ENCODE data around the gene JADE3. TPM values are rescaled to one million over a fixed set of nuclear protein-coding genes. Genes with fewer than 3 reads are reported as not detected.

The JADE3 gene
- polyA plus RNA-seq, 1 donor (not counting 4 experiments of a cell fraction or from before 2014, with no cell fraction given) = 8.2 TPM

DNA sequence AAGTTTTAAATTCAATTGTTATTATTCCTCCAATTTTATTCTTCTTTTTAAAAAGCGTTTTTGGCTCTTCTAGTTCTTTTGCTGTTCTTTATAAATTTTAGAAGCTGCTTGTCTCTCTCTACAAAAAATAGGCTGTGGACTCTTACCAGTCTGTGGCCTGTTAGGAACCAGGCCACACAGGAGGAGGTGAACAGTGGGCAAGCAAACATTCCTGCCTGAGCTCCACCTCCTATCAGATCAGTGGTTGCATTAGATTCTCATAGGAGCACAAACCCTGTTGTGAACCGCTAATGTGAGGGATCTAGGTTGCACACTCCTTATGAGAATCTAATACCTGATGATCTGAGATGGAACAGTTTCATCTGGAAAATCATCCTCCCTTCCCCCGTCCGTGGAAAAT, 23.1 kb downstream of the JADE3 start:
- DNase-seq (ENCODE audit: low read depth, low spot score) = no peak
- no peak for TF ChIP-seq EZH2 (IDR thresholded peaks at IDR 0.05; ENCODE audit: low read length)
- TF ChIP-seq, protein P1, sequence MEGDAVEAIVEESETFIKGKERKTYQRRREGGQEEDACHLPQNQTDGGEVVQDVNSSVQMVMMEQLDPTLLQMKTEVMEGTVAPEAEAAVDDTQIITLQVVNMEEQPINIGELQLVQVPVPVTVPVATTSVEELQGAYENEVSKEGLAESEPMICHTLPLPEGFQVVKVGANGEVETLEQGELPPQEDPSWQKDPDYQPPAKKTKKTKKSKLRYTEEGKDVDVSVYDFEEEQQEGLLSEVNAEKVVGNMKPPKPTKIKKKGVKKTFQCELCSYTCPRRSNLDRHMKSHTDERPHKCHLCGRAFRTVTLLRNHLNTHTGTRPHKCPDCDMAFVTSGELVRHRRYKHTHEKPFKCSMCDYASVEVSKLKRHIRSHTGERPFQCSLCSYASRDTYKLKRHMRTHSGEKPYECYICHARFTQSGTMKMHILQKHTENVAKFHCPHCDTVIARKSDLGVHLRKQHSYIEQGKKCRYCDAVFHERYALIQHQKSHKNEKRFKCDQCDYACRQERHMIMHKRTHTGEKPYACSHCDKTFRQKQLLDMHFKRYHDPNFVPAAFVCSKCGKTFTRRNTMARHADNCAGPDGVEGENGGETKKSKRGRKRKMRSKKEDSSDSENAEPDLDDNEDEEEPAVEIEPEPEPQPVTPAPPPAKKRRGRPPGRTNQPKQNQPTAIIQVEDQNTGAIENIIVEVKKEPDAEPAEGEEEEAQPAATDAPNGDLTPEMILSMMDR (optimal IDR thresholded peaks at IDR 0.05 in 1 of 3, IDR thresholded peaks at IDR 0.05 in 1 of 3, conservative IDR thresholded peaks at IDR 0.05 in 1 of 3; ENCODE audit: extremely low read depth in 1 of 3, insufficient read depth in 2 of 3, low read length in 3 of 3) = no peak
- no peaks in the 10 kb centered on the region for H3K9me3 ChIP-seq (ENCODE audit: control insufficient read depth, low read depth, low read length)
- H3K79me2 ChIP-seq (ENCODE audit: control insufficient read depth, insufficient read depth, low read length) = peaks cover 5% of the 10 kb centered on the region
- no peaks in the 10 kb centered on the region for H3K36me3 ChIP-seq (ENCODE audit: control insufficient read depth in 2 of 2, extremely low read depth in 1 of 2, insufficient read depth in 2 of 2, low read length in 2 of 2)
- H3K9ac ChIP-seq (ENCODE audit: control insufficient read depth, extremely low read depth, insufficient read depth, low read length) = no peak overlapping the region
- no peak overlapping the region for H3K4me3 ChIP-seq (ENCODE audit: control insufficient read depth in 2 of 3, extremely low read depth in 1 of 3, insufficient read depth in 2 of 3, low read depth in 1 of 3, low read length in 3 of 3)
- H3K4me2 ChIP-seq (ENCODE audit: control insufficient read depth, extremely low read depth, insufficient read depth, low read depth, low read length) = no peak overlapping the region
- peaks cover 5% of the 10 kb centered on the region for H3K4me1 ChIP-seq (ENCODE audit: control insufficient read depth, extremely low read depth, insufficient read depth, low read length)
- H4K20me1 ChIP-seq (ENCODE audit: control insufficient read depth, extremely low read depth, insufficient read depth, low read length) = no peaks in the 10 kb centered on the region
- H3K9me1 ChIP-seq (ENCODE audit: control insufficient read depth, extremely low read depth, insufficient read depth, low read length) = no peaks in the 10 kb centered on the region
- no peaks in the 10 kb centered on the region for H3K27me3 ChIP-seq (ENCODE audit: control insufficient read depth, extremely low read depth, insufficient read depth, low read length)
- dilution Hi-C loops (cut with MboI; ENCODE audit: extremely low pct_ligation_motif_present, low sequenced_read_pairs) = no loop called here
- H3K27ac ChIP-seq (ENCODE audit: control insufficient read depth, insufficient read depth, low read length) = no peak overlapping the region
- H2AFZ ChIP-seq (ENCODE audit: control insufficient read depth, low read length) = no peak overlapping the region
- FAIRE-seq = no peak

DNA sequence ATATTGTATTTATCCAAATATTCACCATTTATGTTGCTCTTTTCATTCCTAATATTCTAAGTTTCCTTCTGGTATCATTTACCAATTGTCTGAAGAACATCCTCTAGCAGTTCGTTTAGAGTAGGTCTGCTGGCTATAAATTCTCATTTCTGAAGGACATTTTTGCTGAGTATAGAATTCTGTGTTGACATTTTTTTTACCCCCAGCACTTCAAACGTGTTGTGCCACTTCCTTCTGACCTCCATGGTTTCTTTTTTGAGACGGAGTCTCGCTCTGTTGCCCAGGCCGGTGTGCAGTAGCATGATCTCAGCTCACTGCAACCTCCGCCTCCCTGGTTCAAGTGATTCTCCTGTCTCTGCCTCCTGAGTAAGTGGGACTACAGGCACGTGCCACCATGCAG, 26.4 kb downstream of the JADE3 start:
- Histone ChIP-seq H3K9ac (ENCODE audit: control insufficient read depth, extremely low read depth, insufficient read depth, low read length) (no peak overlapping the region), H3K27ac (ENCODE audit: control insufficient read depth, insufficient read depth, low read length) (no peak overlapping the region), H3K27me3 (ENCODE audit: control insufficient read depth, extremely low read depth, insufficient read depth, low read length) (no peaks in the 10 kb centered on the region), H3K79me2 (ENCODE audit: control insufficient read depth, insufficient read depth, low read length) (peaks cover 6% of the 10 kb centered on the region), H3K36me3 (ENCODE audit: control insufficient read depth in 2 of 2, extremely low read depth in 1 of 2, insufficient read depth in 2 of 2, low read length in 2 of 2) (no peaks in the 10 kb centered on the region), H2AFZ (ENCODE audit: control insufficient read depth, low read length) (no peak overlapping the region), H3K4me1 (ENCODE audit: control insufficient read depth, extremely low read depth, insufficient read depth, low read length) (no peaks in the 10 kb centered on the region), H3K9me1 (ENCODE audit: control insufficient read depth, extremely low read depth, insufficient read depth, low read length) (no peaks in the 10 kb centered on the region), H3K4me2 (ENCODE audit: control insufficient read depth, extremely low read depth, insufficient read depth, low read depth, low read length) (no peak overlapping the region), H3K4me3 (ENCODE audit: control insufficient read depth in 2 of 3, extremely low read depth in 1 of 3, insufficient read depth in 2 of 3, low read depth in 1 of 3, low read length in 3 of 3) (no peak overlapping the region), H4K20me1 (ENCODE audit: control insufficient read depth, extremely low read depth, insufficient read depth, low read length) (no peaks in the 10 kb centered on the region), H3K9me3 (ENCODE audit: control insufficient read depth, low read depth, low read length) (no peaks in the 10 kb centered on the region)
- FAIRE-seq (no peak), DNase-seq (ENCODE audit: low read depth, low spot score) (no peak)
- dilution Hi-C loops (cut with MboI; ENCODE audit: extremely low pct_ligation_motif_present, low sequenced_read_pairs) = no loop called here
- TF ChIP-seq EZH2 (IDR thresholded peaks at IDR 0.05; ENCODE audit: low read length) = no peak
- TF ChIP-seq, protein P1 (optimal IDR thresholded peaks at IDR 0.05 in 1 of 3, IDR thresholded peaks at IDR 0.05 in 1 of 3, conservative IDR thresholded peaks at IDR 0.05 in 1 of 3; ENCODE audit: extremely low read depth in 1 of 3, insufficient read depth in 2 of 3, low read length in 3 of 3) = no peak

Measured in keratinocyte (primary cell).